A549 (cell line): Measurements from ENCODE around the gene MCRIP1. TPM values are rescaled to one million over a fixed set of nuclear protein-coding genes. Genes with fewer than 3 reads are reported as not detected.

Experiments used
- ATAC-seq, 2 experiments: fragments of 200-7000 bp in 1 of 2; fragments of >200 bp in 1 of 2; cut with Nextera tagmentation in 1 of 2; cut with Tn5 transposase in 1 of 2; 3 replicates each; pipeline versions ENCODE4 v1.8.0 to v1.9.1; 2018 to 2020; ENCODE audit warnings: mild to moderate bottlenecking in 1 of 2, moderate library complexity in 1 of 2
- CTCF ChIA-PET: fragments of 300-600 bp; sonication (Branson Sonifier 250); formaldehyde crosslinking; extraction: SDS; loops from one replicate; lab custom pipeline; 2021; ENCODE audit warnings: antibody characterized with exemption, inconsistent platforms; lab: Yijun Ruan, JAX
- POLR2A ChIA-PET: fragments of 350-600 bp; formaldehyde crosslinking; extraction: SDS; loops from one replicate; lab custom pipeline; 2021; ENCODE audit warnings: antibody characterized with exemption, inconsistent platforms; lab: Yijun Ruan, JAX
- DNase-seq, 2 experiments: peaks; one replicate each; pipeline versions ENCODE4 v3.0.0 to v3.0.0-alpha.2; 2011 to 2016; ENCODE audit warnings: low read depth in 1 of 2, low spot score in 1 of 2
- FAIRE-seq: peaks from 2 replicates; lab custom pipeline; 2011; peaks lifted over from hg19 to GRCh38; lab: Jason Lieb, UNC
- H3K27ac ChIP-seq, 2 experiments: fragments of >200 bp; sonication (Bioruptor Twin); formaldehyde crosslinking; 3 replicates each; pipeline ENCODE4 v1.5.1; 2016 to 2017
- H3K4me1 ChIP-seq: fragments of >200 bp; sonication (Bioruptor Twin); formaldehyde crosslinking; 3 replicates; pipeline ENCODE4 v1.6.1; 2016
- H3K4me2 ChIP-seq: fragments of >200 bp; sonication (Bioruptor Twin); formaldehyde crosslinking; 3 replicates; pipeline ENCODE4 v1.6.1; 2016
- H3K4me3 ChIP-seq: fragments of >200 bp; sonication (Bioruptor Twin); formaldehyde crosslinking; 3 replicates; pipeline ENCODE4 v1.5.1; 2016
- H3K9me3 ChIP-seq: fragments of >200 bp; sonication (Bioruptor Twin); formaldehyde crosslinking; 3 replicates; pipeline ENCODE4 v1.6.1; 2016
- BCL3 ChIP-seq: fragments of >200 bp; sonication (Bioruptor Twin); formaldehyde crosslinking; IDR thresholded peaks from 3 replicates; pipeline ENCODE4 v1.6.1; 2016
- ELK1 ChIP-seq: fragments of 150-350 bp; IDR thresholded peaks from 2 replicates; pipeline ENCODE4 v1.6.1; 2014; ENCODE audit warnings: low read depth, mild to moderate bottlenecking, low read length
- HOXA7 ChIP-seq: fragments of 250-450 bp; sonication (Bioruptor Pico); IDR thresholded peaks from 2 replicates; pipeline ENCODE4 v1.5.0; 2020; ENCODE audit warnings: mild to moderate bottlenecking, moderate library complexity
- HOXB5 ChIP-seq: fragments of 250-450 bp; sonication (Bioruptor Pico); IDR thresholded peaks from 2 replicates; pipeline ENCODE4 v1.5.0; 2020; ENCODE audit warnings: mild to moderate bottlenecking, moderate library complexity
- JUN ChIP-seq, 2 experiments: fragments of >200 bp; sonication (Bioruptor Twin); formaldehyde crosslinking; IDR thresholded peaks; 2 replicates in 1 of 2; 3 replicates in 1 of 2; pipeline ENCODE4 v1.6.1; 2016 to 2017
- KDM5A ChIP-seq: fragments of 200-600 bp; sonication (generic); IDR thresholded peaks from 2 replicates; pipeline ENCODE4 v1.6.1; 2016; ENCODE audit warnings: antibody characterized with exemption, mild to moderate bottlenecking
- MAX ChIP-seq: IDR thresholded peaks from 2 replicates; pipeline ENCODE4 v1.6.1; 2012
- MYC ChIP-seq: IDR thresholded peaks from 2 replicates; pipeline ENCODE4 v1.6.1; 2012; ENCODE audit warnings: mild to moderate bottlenecking, inconsistent platforms, low read length, improper control_type of control experiment, borderline replicate concordance
- NFE2L2 ChIP-seq: fragments of 150-350 bp; conservative IDR thresholded peaks from 2 replicates; pipeline ENCODE4 v1.6.1; 2014; ENCODE audit warnings: low read length
- NR3C1 ChIP-seq: fragments of >200 bp; sonication (Bioruptor Twin); formaldehyde crosslinking; IDR thresholded peaks from 3 replicates; pipeline ENCODE4 v1.6.1; 2017
- PBX3 ChIP-seq: IDR thresholded peaks from 2 replicates; pipeline ENCODE4 v1.6.1; 2012
- RAD21 ChIP-seq, 2 experiments: fragments of >200 bp in 1 of 2; sonication (Bioruptor Twin) in 1 of 2; formaldehyde crosslinking in 1 of 2; IDR thresholded peaks in 1 of 2; conservative IDR thresholded peaks in 1 of 2; 2 replicates in 1 of 2; 3 replicates in 1 of 2; pipeline ENCODE4 v1.6.1; 2012 to 2018; ENCODE audit warnings: inconsistent platforms in 1 of 2
- RARB ChIP-seq: fragments of 250-450 bp; sonication (Bioruptor Pico); IDR thresholded peaks from 2 replicates; pipeline ENCODE4 v1.8.0; 2021; ENCODE audit warnings: mild to moderate bottlenecking, moderate library complexity
- SMC3 ChIP-seq: fragments of >200 bp; sonication (Bioruptor Twin); formaldehyde crosslinking; IDR thresholded peaks from 3 replicates; pipeline ENCODE4 v1.6.1; 2018; ENCODE audit warnings: inconsistent platforms
- USF2 ChIP-seq: fragments of 450-650 bp; IDR thresholded peaks from 2 replicates; pipeline ENCODE4 v1.6.1; 2014; ENCODE audit warnings: antibody characterized with exemption
- ZSCAN20 ChIP-seq: fragments of 250-450 bp; sonication (Bioruptor Pico); IDR thresholded peaks from 2 replicates; pipeline ENCODE4 v1.8.0; 2022; ENCODE audit warnings: mild to moderate bottlenecking, moderate library complexity
- WGBS: methylation state at CpG from one replicate; pipeline ENCODE4 v1.1.6; 2017; ENCODE audit errors: missing lambda C conversion rate; 5-methylcytosine and 5-hydroxymethylcytosine counted together
- polyA plus RNA-seq, 4 experiments: library from polyadenylated mRNA; depleted of rRNA in 3 of 4; stranded (reverse); fragments of >200 nt; fragmentation: RNase III in 1 of 4; extraction: RNeasy Plus Mini Kit Qiagen cat#74134 plus additional on column Dnase treatment in 1 of 4; gene quantifications; 2 replicates in 3 of 4; 3 replicates in 1 of 4; pipeline ENCODE4 v1.2.3, GENCODE V29; 2011 to 2017
- TF ChIP-seq, protein P1 (sequence below): fragments of 250-450 bp; sonication (Bioruptor Pico); IDR thresholded peaks from 2 replicates; pipeline ENCODE4 v1.5.0; 2020; ENCODE audit warnings: low read depth, mild to moderate bottlenecking, moderate library complexity
- TF ChIP-seq, protein P2 (sequence below): fragments of 250-450 bp; sonication (Bioruptor Pico); IDR thresholded peaks from 2 replicates; pipeline ENCODE4 v1.5.0; 2021; ENCODE audit warnings: mild to moderate bottlenecking, moderate library complexity, borderline replicate concordance

Gene MCRIP1
- polyA plus RNA-seq, 2 of the 4 experiments (the other 2 are of a cell fraction): 32.0 to 51.0 TPM

GRCh38 chr17:81845881-81846742 lies 13.0 kb upstream of the MCRIP1 start:
- no peaks in the 10 kb centered on the region for H3K4me1 ChIP-seq
- no peak overlapping the region for H3K27ac ChIP-seq
- POLR2A ChIA-PET: interaction anchor here (0.8 to 2.1 kb wide), 3 partner anchors 9 to 13 kb away, joined by 3 to 7 read pairs (median 5); partner anchors contain the start of gene MCRIP1
- no peak overlapping the region for H3K4me3 ChIP-seq
- CTCF ChIA-PET: interaction anchor here (1.0 to 12.1 kb wide), 2 partner anchors 24 to 113 kb away, joined by 5 to 96 read pairs; no protein-coding TSS in a partner anchor
- no peak overlapping the region for H3K4me2 ChIP-seq
- no peaks in the 10 kb centered on the region for H3K9me3 ChIP-seq
- WGBS: 93% methylated on average over 38 of the region's 38 CpGs
- no peak for DNase-seq
- TF ChIP-seq, protein P1, sequence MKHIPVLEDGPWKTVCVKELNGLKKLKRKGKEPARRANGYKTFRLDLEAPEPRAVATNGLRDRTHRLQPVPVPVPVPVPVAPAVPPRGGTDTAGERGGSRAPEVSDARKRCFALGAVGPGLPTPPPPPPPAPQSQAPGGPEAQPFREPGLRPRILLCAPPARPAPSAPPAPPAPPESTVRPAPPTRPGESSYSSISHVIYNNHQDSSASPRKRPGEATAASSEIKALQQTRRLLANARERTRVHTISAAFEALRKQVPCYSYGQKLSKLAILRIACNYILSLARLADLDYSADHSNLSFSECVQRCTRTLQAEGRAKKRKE (CRISPR knock-in tag): no peak
- TF ChIP-seq HOXA7 (CRISPR knock-in tag) (no peak), ZSCAN20 (CRISPR knock-in tag) (no peak), NR3C1 (no peak), BCL3 (no peak), NFE2L2 (no peak), ELK1 (no peak), RAD21 (conservative IDR thresholded peaks at IDR 0.05 in 1 of 2, IDR thresholded peaks at IDR 0.05 in 1 of 2) (no peak), JUN (IDR thresholded peaks at IDR 0.05) (no peak), USF2 (no peak), HOXB5 (CRISPR knock-in tag) (no peak), PBX3 (no peak), KDM5A (no peak), MYC (no peak), MAX (no peak), RARB (no peak), SMC3 (no peak)
- TF ChIP-seq, protein P2, sequence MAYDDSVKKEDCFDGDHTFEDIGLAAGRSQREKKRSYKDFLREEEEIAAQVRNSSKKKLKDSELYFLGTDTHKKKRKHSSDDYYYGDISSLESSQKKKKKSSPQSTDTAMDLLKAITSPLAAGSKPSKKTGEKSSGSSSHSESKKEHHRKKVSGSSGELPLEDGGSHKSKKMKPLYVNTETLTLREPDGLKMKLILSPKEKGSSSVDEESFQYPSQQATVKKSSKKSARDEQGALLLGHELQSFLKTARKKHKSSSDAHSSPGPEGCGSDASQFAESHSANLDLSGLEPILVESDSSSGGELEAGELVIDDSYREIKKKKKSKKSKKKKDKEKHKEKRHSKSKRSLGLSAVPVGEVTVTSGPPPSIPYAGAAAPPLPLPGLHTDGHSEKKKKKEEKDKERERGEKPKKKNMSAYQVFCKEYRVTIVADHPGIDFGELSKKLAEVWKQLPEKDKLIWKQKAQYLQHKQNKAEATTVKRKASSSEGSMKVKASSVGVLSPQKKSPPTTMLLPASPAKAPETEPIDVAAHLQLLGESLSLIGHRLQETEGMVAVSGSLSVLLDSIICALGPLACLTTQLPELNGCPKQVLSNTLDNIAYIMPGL (CRISPR knock-in tag): no peak
- no peak for ATAC-seq
- no peak for FAIRE-seq
